ENCODE measurements around the gene FOXJ3.

DNA sequence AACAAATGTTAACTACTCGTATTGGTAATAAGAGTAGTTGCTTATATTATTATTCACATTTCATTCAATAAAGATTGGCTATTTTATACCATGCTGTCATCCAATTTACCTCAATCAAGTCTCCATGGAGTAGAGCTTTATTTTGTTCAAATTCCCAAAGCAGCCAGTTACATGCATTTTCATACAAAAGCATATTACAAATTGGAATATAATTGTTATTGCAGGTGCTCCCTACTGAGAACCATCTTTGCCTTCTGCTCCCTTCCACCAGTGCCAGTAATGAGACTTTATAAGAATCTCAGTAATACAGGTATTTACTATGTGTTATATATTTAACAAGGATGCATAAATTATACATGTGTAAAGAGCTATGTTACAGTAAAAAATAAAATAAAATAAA, 54.2 kb downstream of the FOXJ3 start:
- TF ChIP-seq POLR2A (IDR thresholded peaks at IDR 0.05; ENCODE audit: low read depth, low read length) = no peak
- TF ChIP-seq TAF1 (IDR thresholded peaks at IDR 0.05; ENCODE audit: low read depth, low read length) = no peak
- no peak for TF ChIP-seq POLR2AphosphoS5 (IDR thresholded peaks at IDR 0.05; ENCODE audit: low read depth, low read length)
- TF ChIP-seq POU2F2 (IDR thresholded peaks at IDR 0.05; ENCODE audit: low read depth, low read length) = no peak
- no peak for TF ChIP-seq SPI1 (IDR thresholded peaks at IDR 0.05; ENCODE audit: low read depth, low read length)
- no peak for TF ChIP-seq PAX5 (IDR thresholded peaks at IDR 0.05; ENCODE audit: insufficient read depth, low read length, severe bottlenecking)
